ENCODE results near the gene TCF4. TPM values are rescaled to one million over a fixed set of nuclear protein-coding genes. Genes with fewer than 3 reads are reported as not detected.
A peak's percentile ranks its signal among the peaks of the same experiment; 100 is the strongest.

TCF4 gene
- polyA plus RNA-seq, 12 donors = 104 to 235 (median 142) TPM

- no peak for DNase-seq
Observed at GRCh38 chr18:55240978-55241377, 347.0 kb downstream of the TCF4 start.

DNA sequence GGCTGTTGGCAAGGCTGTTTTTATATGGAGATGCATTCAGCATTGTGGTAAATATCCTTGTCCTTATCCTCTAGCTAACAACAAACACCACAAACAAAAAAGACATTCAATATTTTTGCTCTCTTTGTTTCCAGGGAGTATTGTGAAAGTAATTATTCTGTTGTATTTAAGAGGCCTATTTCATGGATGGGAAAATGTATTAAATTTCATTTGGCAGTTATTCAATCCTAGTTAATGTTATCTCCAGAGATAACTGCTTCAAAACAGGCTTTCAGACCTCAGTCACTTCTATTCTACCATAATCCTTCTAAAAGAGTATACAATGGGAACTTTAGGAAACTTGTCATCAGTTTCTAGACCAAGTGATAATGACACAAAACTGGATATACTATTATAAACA lies 348.3 kb downstream of the TCF4 start:
- DNase-seq = no peak

DNA sequence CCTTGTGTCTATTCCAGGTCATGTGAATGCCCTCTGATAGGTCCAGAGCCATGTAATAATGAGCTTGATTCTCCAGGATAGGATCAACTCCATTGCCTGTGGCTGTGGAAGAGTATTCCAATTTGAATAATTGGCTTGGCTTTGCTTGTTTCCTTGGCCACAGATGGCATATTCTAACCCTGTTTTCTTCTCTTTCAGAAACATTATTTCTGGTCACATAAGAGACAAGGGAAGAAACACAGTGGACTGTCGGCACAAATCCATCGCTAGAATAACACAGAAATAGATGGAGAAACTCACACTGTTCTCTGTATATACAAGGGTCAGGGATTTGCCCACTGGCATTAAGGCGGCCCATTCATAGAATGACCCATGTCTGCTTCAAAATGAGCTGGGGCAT lies 350.3 kb downstream of the TCF4 start:
- no peak for DNase-seq

DNA sequence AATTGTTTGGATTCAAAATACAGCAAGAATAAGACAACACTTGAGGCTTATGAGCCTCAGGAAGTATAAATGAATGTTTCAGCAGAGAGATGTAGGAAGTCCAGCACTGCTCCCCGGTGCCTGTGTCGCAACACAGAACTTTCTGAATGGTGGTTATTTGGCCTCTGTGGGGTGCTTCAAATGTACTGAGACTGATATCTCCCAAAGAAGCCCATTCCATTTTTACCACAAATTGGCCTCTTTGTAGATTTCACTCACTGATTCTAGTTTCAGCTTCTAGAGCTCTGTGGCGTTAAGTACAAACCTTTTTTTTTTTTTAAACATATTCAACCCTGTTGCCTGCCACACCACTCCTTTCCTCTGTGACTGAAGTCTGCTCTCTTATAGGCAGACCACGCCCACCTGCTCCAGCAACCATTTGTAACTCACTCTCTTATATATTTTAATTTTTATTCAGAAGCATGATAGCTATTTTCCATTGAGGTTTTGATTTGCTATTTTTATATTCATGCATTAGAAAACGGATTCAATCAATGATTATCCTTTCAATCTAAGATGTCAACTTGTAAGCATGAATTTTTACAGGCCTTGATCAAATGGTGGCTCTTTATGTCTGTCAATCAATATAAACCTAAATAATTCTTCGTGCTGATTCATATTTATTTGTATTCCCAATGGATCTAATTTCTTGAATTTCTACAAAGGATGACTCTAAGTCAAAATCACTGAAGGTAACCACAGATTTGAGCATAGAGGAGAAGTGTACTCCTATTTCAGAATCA lies 351.7 kb downstream of the TCF4 start:
- DNase-seq = no peak

- DNase-seq = no peak
Observed at GRCh38 chr18:55235094-55235461, 352.9 kb downstream of the TCF4 start.

GRCh38 chr18:55234366-55235093 lies 353.5 kb downstream of the TCF4 start:
- DNase-seq = peak; percentile 89

DNA sequence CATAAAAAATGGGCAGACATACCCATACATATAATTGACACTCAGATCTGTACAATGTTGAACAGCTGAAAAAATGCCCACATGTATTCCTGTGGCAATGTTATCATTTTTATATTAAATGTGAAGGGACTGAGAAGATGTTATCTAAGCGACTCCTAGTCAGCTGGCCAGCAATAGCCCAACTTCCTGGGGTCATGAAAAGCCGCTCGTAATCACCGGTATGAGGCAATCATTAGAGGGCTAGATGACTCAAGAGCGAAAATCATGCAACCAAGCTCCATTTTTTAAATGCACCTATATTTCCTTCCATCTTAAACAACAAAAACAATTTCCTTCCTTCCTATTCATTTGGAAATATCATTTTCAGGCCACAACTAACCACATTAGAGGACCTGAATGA lies 354.1 kb downstream of the TCF4 start:
- DNase-seq = no peak

DNA sequence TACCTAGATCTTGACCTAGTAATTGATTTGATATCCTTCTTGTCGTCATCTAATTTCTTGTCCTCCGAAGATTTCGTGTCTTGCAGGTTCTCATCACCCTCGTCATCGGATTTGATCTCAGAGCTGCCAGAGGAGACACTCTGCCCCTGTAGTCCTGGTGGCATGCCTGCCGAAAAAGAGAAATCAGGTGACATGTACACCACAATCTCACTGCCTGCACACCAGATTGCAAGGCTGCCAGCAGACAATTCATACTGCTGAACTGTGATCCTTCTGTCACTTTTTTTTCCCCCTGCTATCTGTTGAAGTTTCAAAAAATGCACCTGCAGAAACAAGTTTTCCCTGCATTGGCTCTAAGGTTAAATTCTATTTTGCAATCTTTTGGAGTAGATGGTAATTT lies 355.5 kb downstream of the TCF4 start:
- DNase-seq = no peak

DNA sequence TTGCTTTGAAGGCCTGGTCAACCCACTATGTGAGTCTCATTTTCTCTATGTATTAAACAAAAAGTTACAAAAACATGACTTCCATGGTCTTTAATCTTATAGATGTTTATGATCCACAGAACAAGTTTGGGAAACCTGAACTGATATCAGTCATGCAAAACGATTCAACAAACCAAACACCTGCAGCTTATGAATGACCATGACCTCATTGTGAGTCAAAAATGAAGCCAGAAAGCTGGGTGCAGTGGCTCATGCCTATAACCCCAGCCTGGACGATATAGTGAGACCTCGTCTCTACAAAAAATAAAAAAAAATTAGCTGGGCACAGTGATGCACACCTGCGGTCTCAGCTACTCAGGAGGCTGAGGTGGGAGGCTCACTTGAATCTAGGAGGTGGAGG lies 358.3 kb downstream of the TCF4 start:
- DNase-seq = no peak

DNA sequence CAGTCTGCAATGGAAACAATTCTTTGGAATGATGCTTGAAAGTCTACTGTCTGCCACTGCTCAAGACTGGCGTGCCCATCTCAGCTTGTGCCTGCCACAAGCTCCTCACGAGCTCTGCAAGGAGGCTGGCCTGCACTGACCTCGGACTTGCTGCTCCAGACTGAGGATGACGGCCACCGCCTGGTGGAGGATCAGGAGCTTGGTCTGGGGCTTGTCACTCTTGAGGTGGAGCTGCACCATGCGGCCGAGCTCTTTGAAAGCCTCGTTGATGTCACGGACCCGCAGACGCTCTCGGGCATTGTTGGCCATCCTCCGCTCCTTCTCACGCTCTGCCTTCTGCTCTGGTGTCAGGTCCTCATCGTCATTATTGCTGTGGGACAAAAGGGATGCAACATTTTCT lies 359.3 kb downstream of the TCF4 start:
- no peak for DNase-seq

GRCh38 chr18:55228191-55228590 lies 359.8 kb downstream of the TCF4 start:
- no peak for DNase-seq

- no peak for DNase-seq
Observed at GRCh38 chr18:55227771-55228170, 360.2 kb downstream of the TCF4 start.

DNA sequence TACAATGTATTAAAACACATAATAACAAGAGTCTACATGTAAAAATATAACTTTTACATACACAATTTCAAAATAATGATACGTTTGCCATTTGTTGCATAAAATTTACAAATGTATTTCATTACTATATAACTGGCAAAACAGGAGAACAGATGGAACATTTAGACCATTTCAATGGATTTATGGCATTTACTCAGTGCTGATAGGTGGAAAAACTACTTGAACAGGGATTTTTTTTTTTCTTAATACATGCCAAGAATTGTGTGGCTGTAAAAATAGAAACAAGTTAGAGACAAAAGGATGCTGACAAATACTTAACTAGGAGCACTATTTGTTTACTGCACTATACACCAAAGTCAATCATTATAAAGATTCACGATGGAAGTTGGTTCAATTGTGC lies 361.9 kb downstream of the TCF4 start:
- DNase-seq = no peak

- no peak for DNase-seq
Observed at GRCh38 chr18:55224086-55224625, 363.8 kb downstream of the TCF4 start.

GRCh38 chr18:55221622-55222021 lies 366.4 kb downstream of the TCF4 start:
- no peak for DNase-seq

DNA sequence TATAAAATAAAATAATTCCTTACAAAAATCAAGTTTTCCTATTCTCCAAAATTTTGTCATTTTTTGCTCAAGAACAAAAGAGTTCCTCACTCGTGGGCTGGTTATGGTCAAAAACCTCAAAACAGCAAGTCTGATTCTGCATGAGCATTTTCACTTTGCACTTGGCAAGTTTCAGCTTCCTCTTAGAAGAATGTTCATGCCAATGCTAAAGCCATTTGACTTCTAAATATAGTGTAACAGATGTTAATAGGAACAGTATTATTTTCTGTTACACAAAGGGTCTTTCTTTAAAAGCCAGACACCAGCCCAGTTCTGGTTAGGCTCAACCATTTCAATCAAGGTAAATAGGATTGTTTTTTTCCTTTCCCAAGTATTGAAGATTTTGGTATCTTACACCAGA lies 367.5 kb downstream of the TCF4 start:
- DNase-seq = no peak

- DNase-seq = no peak
Observed at GRCh38 chr18:55219823-55220222, 368.2 kb downstream of the TCF4 start.

DNA sequence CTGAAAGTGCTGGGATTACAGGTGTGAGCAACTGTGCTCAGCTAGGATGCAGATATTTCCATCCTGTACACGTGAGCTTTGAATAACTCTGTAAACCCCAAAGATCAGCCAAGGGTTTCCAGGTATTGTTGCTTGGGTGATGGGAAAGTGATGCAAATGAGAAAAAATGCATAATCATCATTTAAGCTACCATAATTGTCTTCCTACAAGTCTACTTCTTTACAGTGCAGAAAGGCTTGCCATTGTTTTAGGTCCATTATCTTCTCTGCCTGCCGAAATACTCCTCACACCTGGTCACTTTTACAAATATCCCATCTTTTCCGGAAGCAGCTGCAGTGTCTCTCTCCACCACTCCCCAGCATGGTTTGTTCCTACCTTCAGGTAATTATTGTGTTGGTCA lies 368.9 kb downstream of the TCF4 start:
- no peak for DNase-seq

DNA sequence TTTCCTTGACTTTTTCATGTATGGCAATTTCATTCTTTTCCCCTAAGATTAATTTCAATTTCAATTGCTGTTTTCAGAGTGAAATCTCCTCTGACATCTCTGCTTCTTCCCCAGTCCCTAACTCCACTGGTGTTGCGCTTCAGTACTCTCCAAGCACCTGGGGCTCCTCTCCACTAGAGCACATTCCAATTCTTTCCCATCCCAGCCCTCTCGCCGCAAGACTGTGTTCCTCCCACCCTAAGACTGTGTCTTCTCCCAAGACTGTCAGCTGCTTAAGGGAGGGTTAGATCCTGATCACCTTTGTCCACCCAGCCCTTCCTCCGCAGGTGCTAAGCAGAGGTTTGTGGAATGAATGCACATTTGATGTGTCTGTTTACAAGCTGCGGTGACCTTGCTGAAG lies 373.0 kb downstream of the TCF4 start:
- DNase-seq = no peak

DNA sequence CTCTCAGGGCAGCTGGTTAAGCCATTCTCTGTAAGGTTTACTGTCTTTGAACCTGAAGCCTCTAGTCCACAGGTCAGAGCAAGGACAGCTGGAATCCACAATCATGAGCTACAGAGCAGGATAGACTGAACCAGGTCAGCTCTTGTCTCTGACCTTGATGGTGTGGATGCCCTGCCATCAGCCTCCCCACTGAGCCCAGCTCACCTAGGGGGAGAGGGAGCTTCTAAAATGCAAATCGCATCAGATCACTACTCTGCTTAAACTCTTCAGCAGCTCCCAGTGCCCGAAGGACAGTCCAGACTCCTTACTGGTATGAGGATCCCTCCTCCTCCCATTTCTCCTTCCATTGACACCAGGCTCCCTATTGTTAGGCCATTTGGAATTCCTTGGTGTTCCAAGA lies 373.5 kb downstream of the TCF4 start:
- DNase-seq = no peak

- DNase-seq = no peak
Observed at GRCh38 chr18:55213586-55213985, 374.4 kb downstream of the TCF4 start.

- DNase-seq = no peak
Observed at GRCh38 chr18:55206927-55207326, 381.1 kb downstream of the TCF4 start.

DNA sequence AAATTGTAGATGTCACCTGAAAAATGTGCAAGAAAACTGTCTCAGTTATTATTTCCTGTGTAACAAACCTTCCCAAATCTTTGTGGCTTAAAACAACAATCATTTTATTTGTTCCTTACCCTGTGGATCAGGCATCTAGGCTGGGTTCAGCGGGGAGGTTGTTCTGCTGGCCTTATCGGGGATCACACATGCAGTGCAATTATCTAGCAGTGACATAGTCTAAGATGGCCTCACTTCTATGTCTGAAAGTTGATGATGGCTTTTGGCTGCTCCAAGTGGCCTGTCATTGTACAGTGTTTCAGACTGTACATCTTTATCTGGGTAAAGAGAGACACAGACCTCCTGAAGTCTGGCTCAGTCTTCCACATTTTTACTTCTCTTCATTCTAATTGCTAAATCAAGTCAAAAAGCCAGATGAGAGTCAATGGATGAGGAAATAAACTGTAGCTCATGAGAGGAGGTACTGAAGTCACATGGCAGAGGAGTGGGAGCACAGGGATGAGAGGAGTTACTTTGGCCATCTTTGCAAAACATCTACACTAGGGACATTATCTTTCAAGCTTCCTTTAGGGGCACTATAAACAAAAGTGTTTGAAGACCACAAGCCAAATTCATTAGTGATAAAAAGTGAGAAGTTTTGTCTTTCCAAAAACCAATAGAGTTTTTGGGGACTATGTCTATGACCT lies 385.6 kb downstream of the TCF4 start:
- no peak for DNase-seq

Data from muscle of arm (tissue), 12 donors.